Ectodermal cell (in vitro differentiated cells): ENCODE data around the gene PRKCQ.

ENCODE experiments used
- H3K27ac ChIP-seq: 2 replicates; pipeline ENCODE4 v1.7.0; 2013; ENCODE audit warnings: mild to moderate bottlenecking, low read depth, low read length; ENCODE audit not compliant: insufficient read depth, poor library complexity, severe bottlenecking
- H3K27me3 ChIP-seq: 2 replicates; pipeline ENCODE4 v1.7.0; 2013; ENCODE audit warnings: mild to moderate bottlenecking, low read length; ENCODE audit not compliant: insufficient read depth, control insufficient read depth, poor library complexity, severe bottlenecking
- H3K36me3 ChIP-seq: one replicate; pipeline ENCODE4 v1.7.0; 2013; ENCODE audit warnings: low read length; ENCODE audit not compliant: control insufficient read depth, insufficient read depth
- H3K4me1 ChIP-seq: one replicate; pipeline ENCODE4 v1.7.0; 2013; ENCODE audit warnings: low read length; ENCODE audit not compliant: control insufficient read depth, insufficient read depth
- H3K4me3 ChIP-seq: 2 replicates; pipeline ENCODE4 v1.7.0; 2013; ENCODE audit warnings: low read depth, low read length, control low read depth; ENCODE audit not compliant: insufficient read depth
- H3K9me3 ChIP-seq: 2 replicates; pipeline ENCODE4 v1.7.0; 2013; ENCODE audit warnings: mild to moderate bottlenecking, low read length, moderate library complexity; ENCODE audit not compliant: control insufficient read depth
- WGBS, 2 experiments: methylation state at CpG; one replicate each; pipeline ENCODE4 v1.1.7; 2013; ENCODE audit warnings: missing lambda C conversion rate in 2 of 2; 5-methylcytosine and 5-hydroxymethylcytosine counted together

Gene PRKCQ

GRCh38 chr10:6598679-6599078, 18.6 kb upstream of the PRKCQ start:
- Histone ChIP-seq H3K4me3 (no peak overlapping the region), H3K36me3 (no peaks in the 10 kb centered on the region), H3K27me3 (no peaks in the 10 kb centered on the region), H3K27ac (no peak overlapping the region), H3K9me3 (no peaks in the 10 kb centered on the region), H3K4me1 (no peaks in the 10 kb centered on the region)
- WGBS, 2 experiments: 96% methylated on average over 1 of the region's 1 CpG

- no peaks in the 10 kb centered on the region for H3K27me3 ChIP-seq
- H3K36me3 ChIP-seq: no peaks in the 10 kb centered on the region
- no peak overlapping the region for H3K4me3 ChIP-seq
- H3K4me1 ChIP-seq: no peaks in the 10 kb centered on the region
- 86% methylated on average over 3 of the region's 5 CpGs; no CpG with 5 or more reads in 1 of the 2 experiments for WGBS, 2 experiments
- H3K27ac ChIP-seq: no peak overlapping the region
- no peaks in the 10 kb centered on the region for H3K9me3 ChIP-seq
Measured at GRCh38 chr10:6597478-6597877, 17.4 kb upstream of the PRKCQ start.

GRCh38 chr10:6595499-6595898, 15.4 kb upstream of the PRKCQ start:
- 94 to 96% methylated on average over 4 of the region's 4 CpGs for WGBS, 2 experiments
- no peak overlapping the region for H3K27ac ChIP-seq
- H3K4me1 ChIP-seq: no peaks in the 10 kb centered on the region
- no peaks in the 10 kb centered on the region for H3K9me3 ChIP-seq
- no peaks in the 10 kb centered on the region for H3K36me3 ChIP-seq
- H3K27me3 ChIP-seq: no peaks in the 10 kb centered on the region
- H3K4me3 ChIP-seq: no peak overlapping the region

GRCh38 chr10:6593241-6593671, 13.2 kb upstream of the PRKCQ start:
- Histone ChIP-seq H3K36me3 (no peaks in the 10 kb centered on the region), H3K4me1 (no peaks in the 10 kb centered on the region), H3K9me3 (no peaks in the 10 kb centered on the region), H3K27me3 (no peaks in the 10 kb centered on the region), H3K4me3 (no peak overlapping the region), H3K27ac (no peak overlapping the region)
- WGBS, 2 experiments: 93 to 94% methylated on average over 7 of the region's 7 CpGs

- no peaks in the 10 kb centered on the region for H3K27me3 ChIP-seq
- no peaks in the 10 kb centered on the region for H3K9me3 ChIP-seq
- no peaks in the 10 kb centered on the region for H3K36me3 ChIP-seq
- no peak overlapping the region for H3K27ac ChIP-seq
- H3K4me3 ChIP-seq: no peak overlapping the region
- H3K4me1 ChIP-seq: no peaks in the 10 kb centered on the region
Measured at GRCh38 chr10:6592080-6592479, 12.0 kb upstream of the PRKCQ start.

GRCh38 chr10:6591668-6592067, 11.6 kb upstream of the PRKCQ start:
- Histone ChIP-seq H3K27ac (no peak overlapping the region), H3K4me1 (no peaks in the 10 kb centered on the region), H3K9me3 (no peaks in the 10 kb centered on the region), H3K36me3 (no peaks in the 10 kb centered on the region), H3K27me3 (no peaks in the 10 kb centered on the region), H3K4me3 (no peak overlapping the region)
- WGBS, 2 experiments: 83 to 91% methylated on average over 2 of the region's 2 CpGs

GRCh38 chr10:6590100-6590499, 10.0 kb upstream of the PRKCQ start:
- H3K36me3 ChIP-seq: no peaks in the 10 kb centered on the region
- H3K27me3 ChIP-seq: no peaks in the 10 kb centered on the region
- WGBS, 2 experiments: 95 to 100% methylated on average over 4 of the region's 4 CpGs
- H3K4me3 ChIP-seq: no peak overlapping the region
- no peaks in the 10 kb centered on the region for H3K4me1 ChIP-seq
- no peak overlapping the region for H3K27ac ChIP-seq
- no peaks in the 10 kb centered on the region for H3K9me3 ChIP-seq

GRCh38 chr10:6589287-6590094, 9.4 kb upstream of the PRKCQ start:
- H3K27ac ChIP-seq: no peak overlapping the region
- WGBS, 2 experiments: 81 to 86% methylated on average over 11 of the region's 11 CpGs
- H3K4me3 ChIP-seq: no peak overlapping the region

GRCh38 chr10:6588845-6589244, 8.8 kb upstream of the PRKCQ start:
- WGBS, 2 experiments: 92 to 95% methylated on average over 2 to 3 of the region's 3 CpGs
- Histone ChIP-seq H3K36me3 (no peaks in the 10 kb centered on the region), H3K4me1 (no peaks in the 10 kb centered on the region)

More at GRCh38 chr10:6589287-6590094, 9.4 kb upstream of the PRKCQ start:
- Histone ChIP-seq H3K9me3 (no peaks in the 10 kb centered on the region), H3K27me3 (no peaks in the 10 kb centered on the region), H3K36me3 (no peaks in the 10 kb centered on the region), H3K4me1 (no peaks in the 10 kb centered on the region)

GRCh38 chr10:6588082-6588481, 8.0 kb upstream of the PRKCQ start:
- H3K36me3 ChIP-seq: no peaks in the 10 kb centered on the region
- 92 to 94% methylated on average over 3 of the region's 3 CpGs for WGBS, 2 experiments
- H3K27ac ChIP-seq: no peak overlapping the region
- H3K4me1 ChIP-seq: no peaks in the 10 kb centered on the region
- no peaks in the 10 kb centered on the region for H3K9me3 ChIP-seq
- no peaks in the 10 kb centered on the region for H3K27me3 ChIP-seq
- H3K4me3 ChIP-seq: no peak overlapping the region

More at GRCh38 chr10:6588845-6589244, 8.8 kb upstream of the PRKCQ start:
- H3K9me3 ChIP-seq: no peaks in the 10 kb centered on the region
- no peaks in the 10 kb centered on the region for H3K27me3 ChIP-seq
- no peak overlapping the region for H3K27ac ChIP-seq
- no peak overlapping the region for H3K4me3 ChIP-seq
